ENCODE measurements around the gene CIB2.
"Not testable (repeated sequence)": the region's sequence is repeated elsewhere in the genome, so short reads cannot be mapped to it uniquely, and the experiment has no call there.

The CIB2 gene

GRCh38 chr15:78131295-78132061 is at the start of gene CIB2:
CIB2 (minus strand) TSS chr15:78131445; CDS start chr15:78131215, 230 bp downstream.
- peak; percentile 80 for DNase-seq (ENCODE audit: low spot score)

GRCh38 chr15:78179906-78180305 is 48.7 kb upstream of the CIB2 start:
- DNase-seq (ENCODE audit: low spot score): no peak

GRCh38 chr15:78179286-78179840 is 48.1 kb upstream of the CIB2 start:
- DNase-seq (ENCODE audit: low spot score): no peak

GRCh38 chr15:78178064-78178463 is 46.8 kb upstream of the CIB2 start:
- no peak for DNase-seq (ENCODE audit: low spot score)

GRCh38 chr15:78177447-78177873 is 46.2 kb upstream of the CIB2 start:
- peak; percentile 71 for DNase-seq (ENCODE audit: low spot score)

- DNase-seq (ENCODE audit: low spot score): no peak
Measured at GRCh38 chr15:78175330-78175729, 44.1 kb upstream of the CIB2 start.

- DNase-seq (ENCODE audit: low spot score): peak; percentile 71
Measured at GRCh38 chr15:78174401-78174800, 43.2 kb upstream of the CIB2 start.

- no peak for DNase-seq (ENCODE audit: low spot score)
Measured at GRCh38 chr15:78171864-78172472, 40.7 kb upstream of the CIB2 start.

- DNase-seq (ENCODE audit: low spot score): peak; percentile 70
Measured at GRCh38 chr15:78170848-78171773, 39.9 kb upstream of the CIB2 start.

- peak; percentile 46 for DNase-seq (ENCODE audit: low spot score)
Measured at GRCh38 chr15:78168608-78169007, 37.4 kb upstream of the CIB2 start.

GRCh38 chr15:78167227-78167888 is 36.1 kb upstream of the CIB2 start:
- DNase-seq (ENCODE audit: low spot score): peak; percentile 57

GRCh38 chr15:78164010-78164409 is 32.8 kb upstream of the CIB2 start:
- DNase-seq (ENCODE audit: low spot score): no peak

- DNase-seq (ENCODE audit: low spot score): no peak
Measured at GRCh38 chr15:78162038-78162437, 30.8 kb upstream of the CIB2 start.

- DNase-seq (ENCODE audit: low spot score): no peak
Measured at GRCh38 chr15:78159395-78159794, 28.1 kb upstream of the CIB2 start.

- DNase-seq (ENCODE audit: low spot score): no peak
Measured at GRCh38 chr15:78157203-78157602, 26.0 kb upstream of the CIB2 start.

- no peak for DNase-seq (ENCODE audit: low spot score)
Measured at GRCh38 chr15:78156653-78157052, 25.4 kb upstream of the CIB2 start.

GRCh38 chr15:78155355-78155939 is 24.2 kb upstream of the CIB2 start:
- no peak for DNase-seq (ENCODE audit: low spot score)

GRCh38 chr15:78154955-78155354 is 23.7 kb upstream of the CIB2 start:
- no peak for DNase-seq (ENCODE audit: low spot score)

- DNase-seq (ENCODE audit: low spot score): not testable (repeated sequence)
Measured at GRCh38 chr15:78151075-78151474, 19.8 kb upstream of the CIB2 start.

- peak; percentile 37 for DNase-seq (ENCODE audit: low spot score)
Measured at GRCh38 chr15:78149805-78150751, 18.8 kb upstream of the CIB2 start.

Data from NAMALWA (cell line).